ENCODE measurements around the gene RNF180.
"Not testable (repeated sequence)": the region's sequence is repeated elsewhere in the genome, so short reads cannot be mapped to it uniquely, and the experiment has no call there.

Gene RNF180

GRCh38 chr5:64331597-64332277 is 166.1 kb downstream of the RNF180 start:
- Histone ChIP-seq H3K27me3 (ENCODE audit: control insufficient read depth, insufficient read depth, low read length) (no peaks in the 10 kb centered on the region), H3K9me3 (replicated peaks; ENCODE audit: low read length) (no peaks in the 10 kb centered on the region), H3K4me1 (ENCODE audit: control insufficient read depth, insufficient read depth, low read length) (no peaks in the 10 kb centered on the region), H3K9ac (ENCODE audit: low read depth, low read length) (no peak overlapping the region), H3K36me3 (ENCODE audit: insufficient read depth, low read length) (no peaks in the 10 kb centered on the region), H3K4me2 (ENCODE audit: low read length) (no peak overlapping the region), H3K4me3 (ENCODE audit: low read length) (no peak overlapping the region)

GRCh38 chr5:64333886-64334285 is 168.2 kb downstream of the RNF180 start:
- Histone ChIP-seq H3K9me3 (replicated peaks; ENCODE audit: low read length) (no peaks in the 10 kb centered on the region), H3K4me1 (ENCODE audit: control insufficient read depth, insufficient read depth, low read length) (no peaks in the 10 kb centered on the region), H3K36me3 (ENCODE audit: insufficient read depth, low read length) (no peaks in the 10 kb centered on the region), H3K9ac (ENCODE audit: low read depth, low read length) (no peak overlapping the region), H3K27me3 (ENCODE audit: control insufficient read depth, insufficient read depth, low read length) (no peaks in the 10 kb centered on the region), H3K4me2 (ENCODE audit: low read length) (no peak overlapping the region), H3K4me3 (ENCODE audit: low read length) (no peak overlapping the region)

GRCh38 chr5:64339769-64340168 is 174.1 kb downstream of the RNF180 start:
- Histone ChIP-seq H3K36me3 (ENCODE audit: insufficient read depth, low read length) (no peaks in the 10 kb centered on the region), H3K9me3 (replicated peaks; ENCODE audit: low read length) (no peaks in the 10 kb centered on the region), H3K4me1 (ENCODE audit: control insufficient read depth, insufficient read depth, low read length) (peaks cover 3% of the 10 kb centered on the region), H3K4me3 (ENCODE audit: low read length) (no peak overlapping the region), H3K9ac (ENCODE audit: low read depth, low read length) (no peak overlapping the region), H3K27me3 (ENCODE audit: control insufficient read depth, insufficient read depth, low read length) (no peaks in the 10 kb centered on the region), H3K4me2 (ENCODE audit: low read length) (no peak overlapping the region)

GRCh38 chr5:64340293-64340692 is 174.7 kb downstream of the RNF180 start:
- Histone ChIP-seq H3K9me3 (replicated peaks; ENCODE audit: low read length) (no peaks in the 10 kb centered on the region), H3K4me2 (ENCODE audit: low read length) (no peak overlapping the region), H3K27me3 (ENCODE audit: control insufficient read depth, insufficient read depth, low read length) (no peaks in the 10 kb centered on the region), H3K36me3 (ENCODE audit: insufficient read depth, low read length) (no peaks in the 10 kb centered on the region), H3K4me3 (ENCODE audit: low read length) (no peak overlapping the region), H3K4me1 (ENCODE audit: control insufficient read depth, insufficient read depth, low read length) (peaks cover 3% of the 10 kb centered on the region), H3K9ac (ENCODE audit: low read depth, low read length) (no peak overlapping the region)

- Histone ChIP-seq H3K4me2 (ENCODE audit: low read length) (no peak overlapping the region), H3K4me3 (ENCODE audit: low read length) (no peak overlapping the region), H3K27me3 (ENCODE audit: control insufficient read depth, insufficient read depth, low read length) (no peaks in the 10 kb centered on the region), H3K4me1 (ENCODE audit: control insufficient read depth, insufficient read depth, low read length) (peaks cover 3% of the 10 kb centered on the region), H3K36me3 (ENCODE audit: insufficient read depth, low read length) (no peaks in the 10 kb centered on the region), H3K9me3 (replicated peaks; ENCODE audit: low read length) (no peaks in the 10 kb centered on the region), H3K9ac (ENCODE audit: low read depth, low read length) (no peak overlapping the region)
These were observed 175.7 kb downstream of the RNF180 start for GRCh38 chr5:64341340-64341739.

GRCh38 chr5:64344501-64344900 is 178.9 kb downstream of the RNF180 start:
- Histone ChIP-seq H3K9ac (ENCODE audit: low read depth, low read length) (no peak overlapping the region), H3K36me3 (ENCODE audit: insufficient read depth, low read length) (no peaks in the 10 kb centered on the region), H3K4me2 (ENCODE audit: low read length) (no peak overlapping the region), H3K4me3 (ENCODE audit: low read length) (no peak overlapping the region), H3K4me1 (ENCODE audit: control insufficient read depth, insufficient read depth, low read length) (peaks cover 1% of the 10 kb centered on the region), H3K9me3 (replicated peaks; ENCODE audit: low read length) (no peaks in the 10 kb centered on the region), H3K27me3 (ENCODE audit: control insufficient read depth, insufficient read depth, low read length) (no peaks in the 10 kb centered on the region)

- Histone ChIP-seq H3K27me3 (ENCODE audit: control insufficient read depth, insufficient read depth, low read length) (no peaks in the 10 kb centered on the region), H3K9me3 (replicated peaks; ENCODE audit: low read length) (no peaks in the 10 kb centered on the region), H3K4me1 (ENCODE audit: control insufficient read depth, insufficient read depth, low read length) (no peaks in the 10 kb centered on the region), H3K4me2 (ENCODE audit: low read length) (no peak overlapping the region), H3K4me3 (ENCODE audit: low read length) (no peak overlapping the region), H3K9ac (ENCODE audit: low read depth, low read length) (no peak overlapping the region), H3K36me3 (ENCODE audit: insufficient read depth, low read length) (no peaks in the 10 kb centered on the region)
These were observed 181.7 kb downstream of the RNF180 start for GRCh38 chr5:64347309-64347708.

- no peaks in the 10 kb centered on the region for H3K4me1 ChIP-seq (ENCODE audit: control insufficient read depth, insufficient read depth, low read length)
- H3K4me2 ChIP-seq (ENCODE audit: low read length): no peak overlapping the region
These were observed 198.8 kb downstream of the RNF180 start for GRCh38 chr5:64364426-64364825.

GRCh38 chr5:64384765-64385164 is 219.1 kb downstream of the RNF180 start:
- Histone ChIP-seq H3K9me3 (replicated peaks; ENCODE audit: low read length) (no peaks in the 10 kb centered on the region), H3K4me3 (ENCODE audit: low read length) (no peak overlapping the region), H3K4me2 (ENCODE audit: low read length) (no peak overlapping the region)

More at GRCh38 chr5:64364426-64364825, 198.8 kb downstream of the RNF180 start:
- Histone ChIP-seq H3K4me3 (ENCODE audit: low read length) (no peak overlapping the region), H3K36me3 (ENCODE audit: insufficient read depth, low read length) (no peaks in the 10 kb centered on the region), H3K9me3 (replicated peaks; ENCODE audit: low read length) (no peaks in the 10 kb centered on the region), H3K9ac (ENCODE audit: low read depth, low read length) (no peak overlapping the region), H3K27me3 (ENCODE audit: control insufficient read depth, insufficient read depth, low read length) (no peaks in the 10 kb centered on the region)

GRCh38 chr5:64397552-64397951 is 231.9 kb downstream of the RNF180 start:
- Histone ChIP-seq H3K4me2 (ENCODE audit: low read length) (no peak overlapping the region), H3K27me3 (ENCODE audit: control insufficient read depth, insufficient read depth, low read length) (no peaks in the 10 kb centered on the region), H3K9me3 (replicated peaks; ENCODE audit: low read length) (no peaks in the 10 kb centered on the region), H3K4me1 (ENCODE audit: control insufficient read depth, insufficient read depth, low read length) (no peaks in the 10 kb centered on the region), H3K9ac (ENCODE audit: low read depth, low read length) (no peak overlapping the region), H3K4me3 (ENCODE audit: low read length) (no peak overlapping the region), H3K36me3 (ENCODE audit: insufficient read depth, low read length) (no peaks in the 10 kb centered on the region)

More at GRCh38 chr5:64384765-64385164, 219.1 kb downstream of the RNF180 start:
- no peak overlapping the region for H3K9ac ChIP-seq (ENCODE audit: low read depth, low read length)
- H3K27me3 ChIP-seq (ENCODE audit: control insufficient read depth, insufficient read depth, low read length): no peaks in the 10 kb centered on the region
- no peaks in the 10 kb centered on the region for H3K4me1 ChIP-seq (ENCODE audit: control insufficient read depth, insufficient read depth, low read length)
- no peaks in the 10 kb centered on the region for H3K36me3 ChIP-seq (ENCODE audit: insufficient read depth, low read length)

GRCh38 chr5:64398735-64399134 is 233.1 kb downstream of the RNF180 start:
- H3K36me3 ChIP-seq (ENCODE audit: insufficient read depth, low read length); H3K9me3 ChIP-seq (replicated peaks; ENCODE audit: low read length); H3K4me1 ChIP-seq (ENCODE audit: control insufficient read depth, insufficient read depth, low read length); H3K9ac ChIP-seq (ENCODE audit: low read depth, low read length); H3K4me3 ChIP-seq (ENCODE audit: low read length); H3K27me3 ChIP-seq (ENCODE audit: control insufficient read depth, insufficient read depth, low read length); H3K4me2 ChIP-seq (ENCODE audit: low read length): not testable (repeated sequence)

- H3K27me3 ChIP-seq (ENCODE audit: control insufficient read depth, insufficient read depth, low read length); H3K9me3 ChIP-seq (replicated peaks; ENCODE audit: low read length); H3K36me3 ChIP-seq (ENCODE audit: insufficient read depth, low read length); H3K4me3 ChIP-seq (ENCODE audit: low read length); H3K4me1 ChIP-seq (ENCODE audit: control insufficient read depth, insufficient read depth, low read length); H3K4me2 ChIP-seq (ENCODE audit: low read length); H3K9ac ChIP-seq (ENCODE audit: low read depth, low read length): not testable (repeated sequence)
These were observed 241.6 kb downstream of the RNF180 start for GRCh38 chr5:64407103-64407825.

Measured in skeletal muscle satellite cell (primary cell).